WTC11 (cell line): ENCODE results near the gene AGTR2. TPM values are rescaled to one million over a fixed set of nuclear protein-coding genes. Genes with fewer than 3 reads are reported as not detected.

Source experiments
- ATAC-seq: fragments of 200-7000 bp; cut with Tn5 transposase; 2 replicates; pipeline ENCODE4 v1.10.0; 2021; ENCODE audit warnings: mild to moderate bottlenecking, moderate library complexity
- CTCF ChIA-PET: fragments of 300-600 bp; sonication (Branson Sonifier 250); formaldehyde crosslinking; loops from one replicate; lab custom pipeline; 2021; ENCODE audit warnings: antibody characterized with exemption; lab: Charles Lee
- POLR2A ChIA-PET: fragments of 350-600 bp; sonication (Branson Sonifier 250); formaldehyde crosslinking; loops from one replicate; lab custom pipeline; 2021; ENCODE audit warnings: antibody characterized with exemption; lab: Charles Lee
- DNase-seq: peaks from one replicate; pipeline ENCODE4 v3.0.0; 2021; ENCODE audit warnings: low spot score
- H3K27ac Mint-ChIP-seq: 2 replicates; pipeline ENCODE4 v1.8.0; 2021; ENCODE audit warnings: mixed read lengths
- H3K27me3 Mint-ChIP-seq: 2 replicates; pipeline ENCODE4 v1.8.0; 2021; ENCODE audit warnings: low read depth, mild to moderate bottlenecking, moderate library complexity, mixed read lengths
- H3K36me3 Mint-ChIP-seq: 2 replicates; pipeline ENCODE4 v1.8.0; 2021; ENCODE audit warnings: mixed read lengths
- H3K4me1 Mint-ChIP-seq: 2 replicates; pipeline ENCODE4 v1.8.0; 2022; ENCODE audit warnings: mixed read lengths
- H3K4me3 Mint-ChIP-seq: 2 replicates; pipeline ENCODE4 v1.8.0; 2021; ENCODE audit warnings: mild to moderate bottlenecking, moderate library complexity, mixed read lengths
- H3K9me3 Mint-ChIP-seq: 2 replicates; pipeline ENCODE4 v1.8.0; 2021; ENCODE audit warnings: mixed read lengths
- AFF4 ChIP-seq: sonication (generic); formaldehyde crosslinking; IDR thresholded peaks from 2 replicates; pipeline ENCODE4 v1.8.1; 2023; ENCODE audit warnings: mild to moderate bottlenecking, missing genetic modification reagents, borderline replicate concordance
- ATF6 ChIP-seq: sonication (generic); formaldehyde crosslinking; IDR thresholded peaks from 2 replicates; pipeline ENCODE4 v1.8.1; 2023; ENCODE audit warnings: mild to moderate bottlenecking, missing genetic modification reagents
- CTCF ChIP-seq: fragments of 200-600 bp; IDR thresholded peaks from 2 replicates; pipeline ENCODE4 v1.8.0; 2022; ENCODE audit warnings: antibody characterized with exemption
- ELF4 ChIP-seq: sonication (generic); formaldehyde crosslinking; IDR thresholded peaks from 2 replicates; pipeline ENCODE4 v1.8.1; 2022; ENCODE audit warnings: low read depth, mild to moderate bottlenecking, moderate library complexity, missing genetic modification reagents
- FOXP1 ChIP-seq: sonication (generic); formaldehyde crosslinking; IDR thresholded peaks from 2 replicates; pipeline ENCODE4 v1.8.0; 2022; ENCODE audit warnings: missing genetic modification reagents, mild to moderate bottlenecking, moderate library complexity, borderline replicate concordance
- HMGA2 ChIP-seq: fragments of 250-450 bp; sonication (Bioruptor Pico); IDR thresholded peaks from 2 replicates; pipeline ENCODE4 v1.4.0; 2021; ENCODE audit warnings: mild to moderate bottlenecking, moderate library complexity
- IRF2 ChIP-seq: sonication (generic); formaldehyde crosslinking; IDR thresholded peaks from 2 replicates; pipeline ENCODE4 v1.8.0; 2022; ENCODE audit warnings: low read depth, missing genetic modification reagents, borderline replicate concordance
- MAX ChIP-seq: sonication (generic); formaldehyde crosslinking; IDR thresholded peaks from 2 replicates; pipeline ENCODE4 v1.8.0; 2022; ENCODE audit warnings: mild to moderate bottlenecking, missing genetic modification reagents
- NFYB ChIP-seq: sonication (generic); formaldehyde crosslinking; conservative IDR thresholded peaks from 2 replicates; pipeline ENCODE4 v1.8.0; 2022; ENCODE audit warnings: low read depth, missing genetic modification reagents
- OVOL2 ChIP-seq: fragments of 250-450 bp; sonication (Bioruptor Pico); IDR thresholded peaks from 2 replicates; pipeline ENCODE4 v1.9.0; 2021; ENCODE audit warnings: mild to moderate bottlenecking, borderline replicate concordance
- SMAD3 ChIP-seq: sonication (generic); formaldehyde crosslinking; IDR thresholded peaks from 2 replicates; pipeline ENCODE4 v1.8.0; 2022; ENCODE audit warnings: missing genetic modification reagents, mild to moderate bottlenecking, borderline replicate concordance
- SMAD4 ChIP-seq: sonication (generic); formaldehyde crosslinking; IDR thresholded peaks from 2 replicates; pipeline ENCODE4 v1.8.0; 2022; ENCODE audit warnings: mild to moderate bottlenecking, missing genetic modification reagents
- STAT6 ChIP-seq: sonication (generic); formaldehyde crosslinking; conservative IDR thresholded peaks from 2 replicates; pipeline ENCODE4 v1.8.1; 2023; ENCODE audit warnings: mild to moderate bottlenecking, low read depth, missing genetic modification reagents, moderate library complexity
- TEAD1 ChIP-seq: sonication (generic); formaldehyde crosslinking; IDR thresholded peaks from 2 replicates; pipeline ENCODE4 v1.8.0; 2022; ENCODE audit warnings: mild to moderate bottlenecking, missing genetic modification reagents
- ZNF425 ChIP-seq: fragments of 250-450 bp; sonication (Bioruptor Pico); conservative IDR thresholded peaks from 2 replicates; pipeline ENCODE4 v1.9.0; 2021; ENCODE audit warnings: mild to moderate bottlenecking
- total RNA-seq: library from RNA; stranded (reverse); gene quantifications from 3 replicates; pipeline ENCODE4 v1.2.3, GENCODE V29; 2021
- TF ChIP-seq, protein P1 (sequence below): fragments of 250-450 bp; sonication (Bioruptor Pico); IDR thresholded peaks from 2 replicates; pipeline ENCODE4 v1.8.0; 2021; ENCODE audit warnings: mild to moderate bottlenecking
- TF ChIP-seq, protein P2 (sequence below): sonication (generic); formaldehyde crosslinking; conservative IDR thresholded peaks from 2 replicates; pipeline ENCODE4 v1.8.1; 2022; ENCODE audit warnings: mild to moderate bottlenecking, missing genetic modification reagents
- TF ChIP-seq, protein P3 (sequence below): sonication (generic); formaldehyde crosslinking; IDR thresholded peaks from 2 replicates; pipeline ENCODE4 v1.8.1; 2022; ENCODE audit warnings: mild to moderate bottlenecking, missing genetic modification reagents, moderate library complexity, borderline replicate concordance

AGTR2 gene
- total RNA-seq, 1 experiment from 2014 or later, result not detected

DNA sequence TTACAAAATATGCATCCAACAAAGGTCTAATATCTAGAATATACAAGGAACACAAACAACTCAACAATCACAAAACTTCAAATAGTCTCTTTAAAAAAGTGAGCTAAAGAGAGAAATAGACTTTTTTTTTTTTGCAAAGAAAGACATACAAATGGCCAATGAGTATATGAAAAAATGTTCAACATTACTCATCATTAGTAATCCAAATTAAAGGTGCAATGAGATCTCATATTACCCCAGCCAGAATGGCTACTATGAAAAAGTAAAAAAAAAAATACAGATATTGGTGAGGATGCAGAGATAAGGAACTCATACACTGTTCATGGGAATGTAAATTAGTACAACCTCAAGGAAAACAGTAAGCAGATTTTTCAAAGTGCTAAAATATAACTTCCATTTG lies 24.1 kb downstream of the AGTR2 start (continued):
- TF ChIP-seq AFF4 (CRISPR knock-in tag) (no peak), SMAD4 (CRISPR knock-in tag) (no peak), OVOL2 (CRISPR knock-in tag) (no peak)

DNA sequence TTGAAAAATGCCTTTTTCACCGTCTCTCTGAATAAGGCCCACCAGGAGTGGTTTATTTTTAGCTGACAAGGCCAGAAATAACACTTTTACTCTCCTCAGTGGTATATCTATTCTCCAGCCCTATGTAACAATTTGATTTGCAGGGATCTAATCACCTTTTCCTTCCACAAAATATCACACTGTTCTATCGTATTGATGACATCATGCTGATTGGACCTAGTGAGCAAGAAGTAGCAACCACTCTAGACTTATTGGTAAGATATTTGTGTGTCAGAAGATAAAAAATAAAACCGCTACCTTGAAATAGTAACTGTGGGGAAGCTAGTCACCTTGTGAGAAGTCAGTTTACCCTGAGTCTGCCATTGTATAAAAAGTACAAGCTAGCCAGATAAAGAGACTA lies 27.7 kb downstream of the AGTR2 start:
- Mint-ChIP-seq H3K36me3 (no peaks in the 10 kb centered on the region), H3K9me3 (no peaks in the 10 kb centered on the region; the same call in 1 of the 2 replicates), H3K27me3 (no peaks in the 10 kb centered on the region), H3K4me3 (no peak overlapping the region), H3K4me1 (no peaks in the 10 kb centered on the region), H3K27ac (no peak overlapping the region)
- ChIA-PET CTCF (interaction anchor here (0.6 to 1.2 kb wide), 2 partner anchors 209 to 279 kb away, joined by 3 to 8 read pairs; no protein-coding TSS in a partner anchor), POLR2A (no interaction called here)
- TF ChIP-seq TEAD1 (CRISPR knock-in tag), result no peak
- TF ChIP-seq ZNF425 (CRISPR knock-in tag), result no peak
- no peak for TF ChIP-seq NFYB (CRISPR knock-in tag)
- no peak for TF ChIP-seq CTCF
- TF ChIP-seq SMAD3 (CRISPR knock-in tag), result no peak
- TF ChIP-seq, protein P1, sequence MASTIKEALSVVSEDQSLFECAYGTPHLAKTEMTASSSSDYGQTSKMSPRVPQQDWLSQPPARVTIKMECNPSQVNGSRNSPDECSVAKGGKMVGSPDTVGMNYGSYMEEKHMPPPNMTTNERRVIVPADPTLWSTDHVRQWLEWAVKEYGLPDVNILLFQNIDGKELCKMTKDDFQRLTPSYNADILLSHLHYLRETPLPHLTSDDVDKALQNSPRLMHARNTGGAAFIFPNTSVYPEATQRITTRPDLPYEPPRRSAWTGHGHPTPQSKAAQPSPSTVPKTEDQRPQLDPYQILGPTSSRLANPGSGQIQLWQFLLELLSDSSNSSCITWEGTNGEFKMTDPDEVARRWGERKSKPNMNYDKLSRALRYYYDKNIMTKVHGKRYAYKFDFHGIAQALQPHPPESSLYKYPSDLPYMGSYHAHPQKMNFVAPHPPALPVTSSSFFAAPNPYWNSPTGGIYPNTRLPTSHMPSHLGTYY, result no peak
- TF ChIP-seq IRF2 (CRISPR knock-in tag), result no peak
- TF ChIP-seq MAX (CRISPR knock-in tag), result no peak
- no peak for TF ChIP-seq FOXP1 (CRISPR knock-in tag)
- TF ChIP-seq ATF6, result no peak
- TF ChIP-seq HMGA2 (CRISPR knock-in tag), result no peak
- TF ChIP-seq, protein P2, sequence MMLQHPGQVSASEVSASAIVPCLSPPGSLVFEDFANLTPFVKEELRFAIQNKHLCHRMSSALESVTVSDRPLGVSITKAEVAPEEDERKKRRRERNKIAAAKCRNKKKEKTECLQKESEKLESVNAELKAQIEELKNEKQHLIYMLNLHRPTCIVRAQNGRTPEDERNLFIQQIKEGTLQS, result no peak
- TF ChIP-seq, protein P3, sequence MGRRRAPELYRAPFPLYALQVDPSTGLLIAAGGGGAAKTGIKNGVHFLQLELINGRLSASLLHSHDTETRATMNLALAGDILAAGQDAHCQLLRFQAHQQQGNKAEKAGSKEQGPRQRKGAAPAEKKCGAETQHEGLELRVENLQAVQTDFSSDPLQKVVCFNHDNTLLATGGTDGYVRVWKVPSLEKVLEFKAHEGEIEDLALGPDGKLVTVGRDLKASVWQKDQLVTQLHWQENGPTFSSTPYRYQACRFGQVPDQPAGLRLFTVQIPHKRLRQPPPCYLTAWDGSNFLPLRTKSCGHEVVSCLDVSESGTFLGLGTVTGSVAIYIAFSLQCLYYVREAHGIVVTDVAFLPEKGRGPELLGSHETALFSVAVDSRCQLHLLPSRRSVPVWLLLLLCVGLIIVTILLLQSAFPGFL (CRISPR knock-in tag), result no peak
- TF ChIP-seq STAT6, result no peak
- no peak for TF ChIP-seq ELF4 (CRISPR knock-in tag)
- ATAC-seq (no peak), DNase-seq (no peak)
